Psoas muscle (tissue), 8 donors: ENCODE data around the gene PPP1R15A. TPM values are rescaled to one million over a fixed set of nuclear protein-coding genes. Genes with fewer than 3 reads are reported as not detected.
A peak's percentile ranks its signal among the peaks of the same experiment; 100 is the strongest.
"Not testable (repeated sequence)": the region's sequence is repeated elsewhere in the genome, so short reads cannot be mapped to it uniquely, and the experiment has no call there.

Experiments
- ATAC-seq, 4 donors: fragments of 200-7000 bp; cut with Tn5 transposase; one replicate each; pipeline ENCODE4 v1.9.1; 2020; ENCODE audit warnings: moderate library complexity in 3 of 4, mild to moderate bottlenecking in 2 of 4
- DNase-seq, 2 donors: peaks; one replicate each; pipeline ENCODE4 v3.0.0-alpha.2; 2020
- H3K27ac ChIP-seq: fragments of 200-600 bp; one replicate; pipeline ENCODE4 v1.8.0; 2022
- H3K27me3 ChIP-seq, 3 donors: fragments of 200-600 bp in 1 of 3; one replicate each; pipeline versions ENCODE4 v1.6.1 to v1.8.0; 2013 to 2022; ENCODE audit warnings: low read length in 2 of 3, mild to moderate bottlenecking in 2 of 3, moderate library complexity in 1 of 3; ENCODE audit not compliant: insufficient read depth in 3 of 3
- H3K36me3 ChIP-seq, 2 donors: fragments of 200-600 bp in 1 of 2; one replicate each; pipeline versions ENCODE4 v1.6.1 to v1.8.0; 2013 to 2022; ENCODE audit warnings: low read depth in 1 of 2, mild to moderate bottlenecking in 1 of 2, moderate library complexity in 1 of 2; ENCODE audit not compliant: insufficient read depth in 1 of 2
- H3K4me1 ChIP-seq: fragments of 200-600 bp; one replicate; pipeline ENCODE4 v1.8.0; 2022
- H3K4me3 ChIP-seq: fragments of 200-600 bp; one replicate; pipeline ENCODE4 v1.8.0; 2022; ENCODE audit warnings: mild to moderate bottlenecking
- H3K9me3 ChIP-seq: fragments of 200-600 bp; one replicate; pipeline ENCODE4 v1.8.0; 2022
- CTCF ChIP-seq: fragments of 200-600 bp; IDR thresholded peaks from one replicate; pipeline ENCODE4 v1.8.0; 2022; ENCODE audit warnings: antibody characterized with exemption
- WGBS, 3 donors: extraction: QIAGEN DNeasy Blood & Tissue Kit; methylation state at CpG; one replicate each; pipeline versions ENCODE4 v1.1.6 to v1.1.7; 2013; 5-methylcytosine and 5-hydroxymethylcytosine counted together
- intact Hi-C, 2 donors: fragments of 100-400 bp; cut with DNase I; formaldehyde crosslinking; loops; one replicate each; pipeline versions ENCODE4 v1.11.0 to v1.14.2; 2022
- polyA plus RNA-seq, 3 donors: library from polyadenylated mRNA; stranded (reverse); fragments of 200-250 nt; gene quantifications; one replicate each; pipeline ENCODE4 v1.2.3, GENCODE V29; 2013
- total RNA-seq, 4 donors: library from RNA; stranded (reverse); fragmentation: NEBNext Ultra II Directional in 2 of 4; extraction: Animal tissue kit (Norgen Biotek cat#: 25700) in 2 of 4; gene quantifications; one replicate each; pipeline versions ENCODE4 v1.2.1 to v1.2.4, GENCODE V29; 2021 to 2023
- donor health status: healthy with polysubstance abuse.
- donor health status: DM: no; HTN: no; CAD: no; lungs with moderate emphysema.
- donor health status: Bipolar disorder and iron deficiency.
- donor health status: healthy.
- donor health status: DM: yes; HTN: yes; CAD: no.
- donor health status: DM: no; HTN: no; CAD: no.
- donor health status: DM: no; HTN: no; CAD: no.
- donor health status: DM: yes; HTN: yes; CAD: no.

PPP1R15A gene
- total and polyA plus RNA-seq, 7 donors: 34.5 to 93.4 (median 61.1) TPM

- Histone ChIP-seq H3K27ac (no peak overlapping the region), H3K4me1 (no peaks in the 10 kb centered on the region), H3K36me3 (peaks cover 0 to 12% of the 10 kb centered on the region in 2 donors), H3K27me3 (no peaks in the 10 kb centered on the region), H3K4me3 (no peak overlapping the region), H3K9me3 (no peaks in the 10 kb centered on the region)
- WGBS, 3 donors: 93 to 96% (median 95%) methylated on average over 6 of the region's 6 CpGs
- no peak for ATAC-seq
- no peak for DNase-seq
- TF ChIP-seq CTCF: no peak
- intact Hi-C loops: loop anchor here in 1 of 2 donors (5.0 to 10.0 kb wide), 2 partner anchors 167 to 194 kb away; partner anchors contain the start of genes CA11 and NTN5
Measured at GRCh38 chr19:48841571-48841970, 30.6 kb upstream of the PPP1R15A start.

GRCh38 chr19:48842789-48843162 is 29.4 kb upstream of the PPP1R15A start:
- ATAC-seq: peak; percentile 61 to 71 (median 63)
- Histone ChIP-seq H3K27me3 (no peaks in the 10 kb centered on the region), H3K27ac (no peak overlapping the region), H3K4me3 (no peak overlapping the region), H3K36me3 (peaks cover 0 to 16% of the 10 kb centered on the region in 2 donors), H3K9me3 (no peaks in the 10 kb centered on the region), H3K4me1 (no peaks in the 10 kb centered on the region)
- no peak for DNase-seq
- WGBS, 3 donors: 43 to 46% (median 44%) methylated on average over 2 of the region's 2 CpGs
- peak; percentile 81 for TF ChIP-seq CTCF
- intact Hi-C loops: loop anchor here in 1 of 2 donors (5.0 to 10.0 kb wide), 2 partner anchors 168 to 195 kb away; partner anchors contain the start of genes CA11 and NTN5

- ATAC-seq: no peak
- H3K4me3 ChIP-seq: no peak overlapping the region
- H3K9me3 ChIP-seq: no peaks in the 10 kb centered on the region
- no peak overlapping the region for H3K27ac ChIP-seq
- no peaks in the 10 kb centered on the region for H3K27me3 ChIP-seq
- H3K36me3 ChIP-seq: peaks cover 0 to 16% of the 10 kb centered on the region in 2 donors
- intact Hi-C loops: loop anchor here in 1 of 2 donors (5.0 to 10.0 kb wide), 2 partner anchors 170 to 197 kb away; partner anchors contain the start of genes CA11 and NTN5
- no peak for DNase-seq
- 84 to 93% (median 86%) methylated on average over 2 of the region's 2 CpGs for WGBS, 3 donors
- no peak for TF ChIP-seq CTCF
- H3K4me1 ChIP-seq: no peaks in the 10 kb centered on the region
Measured at GRCh38 chr19:48844472-48844871, 27.7 kb upstream of the PPP1R15A start.

GRCh38 chr19:48845384-48845783 is 26.8 kb upstream of the PPP1R15A start:
- no peak for TF ChIP-seq CTCF
- 95 to 96% (median 95%) methylated on average over 15 of the region's 15 CpGs for WGBS, 3 donors
- H3K27me3 ChIP-seq: no peaks in the 10 kb centered on the region
- no peak overlapping the region for H3K4me3 ChIP-seq
- DNase-seq (no peak), ATAC-seq (no peak)
- no peak overlapping the region for H3K27ac ChIP-seq
- H3K4me1 ChIP-seq: no peaks in the 10 kb centered on the region
- intact Hi-C loops: loop anchor here in 1 of 2 donors (10.0 kb wide), 1 partner anchor 171 kb away; the partner anchor contains the start of gene NTN5
- no peaks in the 10 kb centered on the region for H3K9me3 ChIP-seq
- peaks cover 0 to 16% of the 10 kb centered on the region in 2 donors for H3K36me3 ChIP-seq

- H3K4me1 ChIP-seq, H3K9me3 ChIP-seq, H3K27me3 ChIP-seq, H3K4me3 ChIP-seq, ATAC-seq, H3K27ac ChIP-seq, DNase-seq: not testable (repeated sequence)
- intact Hi-C loops: loop anchor here in 1 of 2 donors (10.0 kb wide), 1 partner anchor 172 kb away; the partner anchor contains the start of gene NTN5
- H3K36me3 ChIP-seq: peaks cover 0 to 16% of the 10 kb centered on the region in 2 donors
- 95 to 97% (median 95%) methylated on average over 3 of the region's 3 CpGs for WGBS, 3 donors
Measured at GRCh38 chr19:48846659-48847058, 25.6 kb upstream of the PPP1R15A start.
